GM21381 (cell line): ENCODE results near the gene INSYN1.
"Not testable (repeated sequence)": the region's sequence is repeated elsewhere in the genome, so short reads cannot be mapped to it uniquely, and the experiment has no call there.

Experiments
- ATAC-seq: cut with Tn5 transposase; IDR thresholded peaks from one replicate; pipeline ENCODE4 v1.9.1; 2021; ENCODE audit warnings: mild to moderate bottlenecking, moderate library complexity; ENCODE audit not compliant: unreplicated experiment

The INSYN1 gene

GRCh38 chr15:73750438-73750837 lies 2.7 kb downstream of the INSYN1 start:
- no peak for ATAC-seq

DNA sequence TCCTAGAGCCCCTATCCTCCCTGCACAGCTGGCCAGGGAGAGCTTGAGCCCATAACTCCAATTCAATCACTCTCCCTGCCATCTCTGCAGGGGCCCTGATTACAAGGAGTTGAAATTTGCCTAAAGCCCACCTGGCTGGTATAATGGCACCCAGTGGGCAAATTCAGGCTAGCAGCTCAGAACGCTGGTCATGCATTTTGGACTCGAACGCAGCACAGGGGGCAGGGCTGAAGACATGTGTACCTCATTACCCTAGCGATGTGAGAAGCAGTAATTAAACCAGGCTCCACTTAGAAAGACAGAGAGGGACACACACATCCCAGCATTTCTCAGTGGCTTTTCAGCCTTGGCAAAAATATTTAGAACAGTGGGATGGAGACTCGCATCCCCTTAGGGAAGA lies 3.2 kb downstream of the INSYN1 start:
- ATAC-seq: no peak

- ATAC-seq: no peak
Measured at GRCh38 chr15:73749533-73749932, 3.6 kb downstream of the INSYN1 start.

DNA sequence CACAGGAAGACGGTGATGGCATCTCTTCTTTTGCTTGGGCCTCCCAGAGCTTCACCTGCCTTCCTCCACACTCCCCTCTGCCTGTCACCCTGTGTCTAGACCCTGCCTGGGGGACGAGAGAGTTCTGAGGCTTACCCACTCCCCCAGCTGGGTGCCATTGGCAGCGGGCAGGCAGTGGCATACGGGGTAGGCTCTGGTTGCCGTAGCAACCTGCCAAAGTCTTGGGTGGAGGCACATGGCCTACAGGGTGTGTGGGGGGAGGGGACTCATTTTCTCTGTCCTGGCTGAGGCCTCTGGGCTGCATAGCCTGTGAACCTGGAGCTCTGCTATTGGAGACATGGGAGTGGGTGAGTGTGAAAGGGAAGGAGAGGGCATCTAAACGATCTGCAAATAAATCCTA lies 4.4 kb downstream of the INSYN1 start:
- no peak for ATAC-seq

DNA sequence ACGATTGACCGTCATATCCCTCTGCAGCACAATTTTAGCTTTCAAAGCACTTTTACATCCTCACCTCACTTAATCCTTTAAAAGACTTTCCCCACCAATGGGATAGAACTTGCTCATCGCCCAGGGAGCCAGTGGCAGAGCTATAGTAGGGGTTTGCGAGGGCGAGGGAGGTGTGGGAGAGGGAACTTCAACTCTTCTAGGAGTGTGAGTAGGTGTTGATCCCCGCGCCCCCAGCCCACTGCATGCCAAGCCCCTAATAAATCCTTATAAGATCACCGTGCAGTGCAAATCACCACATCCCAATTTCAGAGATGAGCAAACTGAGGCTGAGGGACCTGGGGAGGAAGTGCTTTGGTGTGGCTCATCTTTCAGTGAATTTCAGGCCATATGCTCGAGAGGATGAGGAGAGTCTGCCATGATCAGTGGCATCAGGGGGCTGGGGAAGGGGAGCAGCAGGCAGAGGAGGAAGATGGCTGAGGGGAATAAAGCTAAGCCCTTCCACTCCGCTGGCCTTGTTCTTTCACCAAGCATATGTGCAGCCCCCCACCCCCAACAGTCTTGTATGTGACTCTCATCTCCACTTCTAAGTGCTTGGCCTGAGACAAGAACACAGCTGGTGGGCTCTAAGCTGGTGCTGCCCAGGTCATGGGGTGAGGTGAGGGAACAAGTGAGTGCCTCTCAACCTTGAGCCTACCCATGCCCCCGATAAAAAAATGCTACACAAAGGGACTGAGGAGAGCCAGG lies 5.1 kb downstream of the INSYN1 start:
- no peak for ATAC-seq

- ATAC-seq: no peak
Measured at GRCh38 chr15:73746883-73747282, 6.3 kb downstream of the INSYN1 start.

DNA sequence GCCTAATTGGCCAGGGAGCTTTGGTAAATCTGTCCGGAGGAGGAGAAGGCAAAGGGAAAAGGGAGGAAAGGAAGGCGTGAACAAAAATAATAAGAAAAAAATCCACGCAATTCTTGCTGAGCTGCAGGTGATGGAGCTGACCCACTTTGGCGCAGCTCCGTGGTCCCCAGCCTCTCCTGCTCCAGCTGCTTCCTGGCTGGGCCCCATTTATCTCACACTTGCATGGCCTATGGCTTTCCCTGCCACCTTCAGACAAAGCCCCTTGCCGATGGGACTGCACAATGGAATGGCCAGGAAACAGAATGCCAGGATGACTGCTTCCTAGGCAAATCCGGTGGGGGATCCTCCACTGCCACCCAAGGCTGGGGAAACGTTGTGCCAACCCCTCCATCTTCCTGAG lies 6.9 kb downstream of the INSYN1 start:
- no peak for ATAC-seq

DNA sequence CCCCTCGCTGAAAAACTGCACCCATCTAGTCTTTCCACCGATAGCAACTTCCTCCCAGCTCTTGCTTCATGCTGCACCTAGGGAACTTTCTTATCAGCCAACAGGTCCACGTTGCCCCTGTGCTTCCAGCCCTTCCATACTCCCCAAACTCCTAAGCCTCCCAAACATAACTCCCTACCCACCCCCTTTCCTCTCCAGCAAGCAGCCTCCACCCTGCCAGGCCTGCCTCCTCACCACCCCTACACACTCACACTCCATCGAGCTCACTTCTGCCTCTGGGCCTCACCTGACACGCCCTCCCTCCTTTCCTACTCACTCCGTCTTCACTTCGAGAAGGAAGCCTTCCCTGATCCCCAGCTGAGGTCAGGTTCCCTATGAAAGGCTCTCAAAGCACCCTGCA lies 8.1 kb downstream of the INSYN1 start:
- ATAC-seq: no peak

- no peak for ATAC-seq
Measured at GRCh38 chr15:73744293-73744692, 8.9 kb downstream of the INSYN1 start.

DNA sequence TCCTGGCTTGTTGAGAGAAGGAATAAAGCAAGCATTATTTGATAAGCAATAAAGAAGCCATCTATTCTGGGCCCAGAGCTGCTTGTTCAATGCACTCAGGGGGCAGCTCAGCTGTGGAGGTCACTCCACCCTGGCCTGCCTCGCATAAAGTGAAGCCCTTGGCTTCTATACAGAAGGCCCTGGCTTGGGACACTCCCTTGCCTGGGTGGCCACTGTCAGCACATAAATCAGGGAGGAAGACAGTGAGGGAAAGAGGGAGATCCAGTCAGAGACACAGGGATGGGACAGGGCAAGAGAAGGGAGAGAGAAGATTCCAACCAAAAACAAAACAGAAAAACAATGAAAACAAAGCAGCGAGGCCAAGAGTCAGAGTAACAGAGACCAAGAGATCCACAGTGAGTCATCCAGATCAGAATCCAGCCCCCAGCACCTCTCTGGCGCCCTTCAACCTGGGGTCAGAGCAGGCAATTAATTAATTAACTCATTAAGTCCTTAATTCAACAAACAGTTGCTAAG lies 11.8 kb downstream of the INSYN1 start:
- ATAC-seq: no peak

GRCh38 chr15:73740152-73741048 lies 12.8 kb downstream of the INSYN1 start:
- ATAC-seq: no peak

- ATAC-seq: no peak
Measured at GRCh38 chr15:73737535-73737934, 15.6 kb downstream of the INSYN1 start.

DNA sequence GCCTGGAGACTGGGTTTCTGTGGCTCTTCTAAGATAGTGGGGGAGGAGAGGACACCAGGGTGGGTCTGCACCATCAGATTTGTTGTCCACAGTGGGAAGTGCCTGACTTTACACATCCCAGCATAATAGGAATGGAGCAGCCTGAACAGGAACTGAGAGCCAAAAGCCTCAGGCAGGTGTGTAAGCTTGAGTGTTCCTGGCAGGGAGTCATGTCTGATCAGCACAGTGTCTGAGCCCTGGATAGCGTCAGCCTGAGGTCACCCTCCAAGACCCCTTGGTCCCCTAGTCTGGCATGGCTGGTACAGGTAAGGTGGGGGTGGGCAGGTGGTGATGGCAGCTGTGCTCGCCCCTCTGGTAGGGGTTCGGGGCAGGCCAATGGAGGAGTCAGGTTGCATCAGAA lies 20.2 kb downstream of the INSYN1 start:
- no peak for ATAC-seq

DNA sequence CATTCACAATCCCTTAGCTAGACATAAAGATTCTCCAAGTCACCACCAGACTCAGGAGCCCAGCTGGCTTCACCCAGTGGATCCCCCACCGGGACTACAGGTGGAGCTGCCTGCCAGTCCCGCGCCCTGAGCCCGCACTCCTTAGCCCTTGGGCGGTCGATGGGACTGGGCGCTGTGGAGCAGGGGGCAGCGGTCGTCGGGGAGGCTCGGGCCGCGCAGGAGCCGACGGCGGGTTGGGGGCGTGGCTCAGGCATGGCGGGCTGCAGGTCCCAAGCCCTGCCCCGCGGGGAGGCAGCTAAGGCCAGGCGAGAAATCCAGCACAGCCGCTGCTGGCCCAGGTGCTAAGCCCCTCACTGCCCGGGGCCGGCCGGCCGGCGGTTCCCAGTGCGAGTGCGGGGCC lies 21.1 kb downstream of the INSYN1 start:
- ATAC-seq: not testable (repeated sequence)

DNA sequence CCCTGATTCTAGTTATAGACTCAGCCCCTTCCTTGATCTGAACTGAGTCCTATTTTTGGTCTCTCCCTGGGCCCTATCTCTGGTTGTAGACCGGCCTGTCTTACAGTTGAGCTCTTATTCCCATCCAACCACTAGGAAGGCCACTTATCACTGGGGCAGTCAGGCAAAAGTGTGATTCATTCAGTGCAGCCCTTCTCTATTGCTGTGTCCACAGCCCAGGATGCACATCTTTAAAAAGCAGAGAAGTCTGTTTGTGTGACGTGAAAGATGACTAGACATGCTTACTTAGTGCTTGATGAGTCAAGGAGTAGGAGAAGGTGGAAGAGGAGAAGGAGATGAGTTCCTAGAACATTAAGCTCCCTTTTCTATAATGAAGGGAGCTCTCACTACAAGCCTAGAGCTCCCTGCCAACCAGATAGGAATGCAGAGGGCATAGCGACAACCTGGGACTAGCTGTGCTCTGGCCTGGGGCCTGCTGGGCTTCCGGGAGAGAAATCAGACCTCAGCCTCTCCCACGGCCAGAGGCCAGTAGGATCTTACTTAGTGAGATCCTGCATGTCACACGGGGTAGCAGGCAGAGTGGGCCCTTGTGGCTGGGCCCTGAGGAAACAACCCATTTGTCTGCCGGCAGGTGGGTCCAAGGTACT lies 25.7 kb downstream of the INSYN1 start:
- no peak for ATAC-seq

DNA sequence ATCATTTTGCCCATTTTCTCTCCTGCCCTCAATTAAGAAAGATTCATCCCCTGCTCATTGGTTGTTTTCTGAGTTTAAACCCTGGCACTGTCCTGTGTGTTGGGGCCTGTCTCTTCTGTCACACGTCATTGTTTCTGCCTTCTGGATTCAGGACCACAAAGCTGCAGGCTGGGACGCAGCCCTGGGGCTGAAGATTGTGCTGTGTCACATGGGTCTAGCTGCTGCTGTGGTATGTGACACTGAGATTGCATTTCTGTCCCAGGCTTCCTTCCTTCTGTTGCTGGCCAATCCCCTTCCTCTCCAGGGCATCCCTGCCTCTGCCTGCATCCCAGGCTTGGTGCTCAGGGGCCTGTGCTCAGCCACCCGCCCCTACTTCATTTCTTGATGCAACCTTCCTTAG lies 28.9 kb downstream of the INSYN1 start:
- ATAC-seq: no peak

GRCh38 chr15:73723191-73723590 lies 30.0 kb downstream of the INSYN1 start:
- ATAC-seq: no peak

DNA sequence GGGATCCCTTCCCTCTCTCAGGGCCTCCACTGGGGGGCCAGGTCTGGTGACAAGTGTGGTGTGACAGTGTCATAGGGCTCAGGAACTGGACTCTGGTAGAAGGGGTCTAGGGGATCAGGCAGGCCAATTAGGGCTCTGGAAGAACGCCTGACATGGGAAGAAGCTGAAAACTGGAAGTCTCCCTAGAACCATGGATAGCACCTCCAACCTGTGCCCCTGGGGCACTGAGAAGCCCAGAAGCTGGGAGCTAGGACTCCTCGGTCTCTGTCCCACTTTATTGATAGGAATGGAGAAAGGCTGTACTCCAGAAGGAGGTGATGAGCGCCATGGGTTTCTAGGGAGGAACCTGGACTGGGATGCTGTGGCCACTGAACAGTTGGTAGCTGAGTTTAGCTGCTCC lies 30.7 kb downstream of the INSYN1 start:
- ATAC-seq: no peak

GRCh38 chr15:73718694-73719093 lies 34.5 kb downstream of the INSYN1 start:
- ATAC-seq: no peak

GRCh38 chr15:73717802-73718201 lies 35.3 kb downstream of the INSYN1 start:
- no peak for ATAC-seq

DNA sequence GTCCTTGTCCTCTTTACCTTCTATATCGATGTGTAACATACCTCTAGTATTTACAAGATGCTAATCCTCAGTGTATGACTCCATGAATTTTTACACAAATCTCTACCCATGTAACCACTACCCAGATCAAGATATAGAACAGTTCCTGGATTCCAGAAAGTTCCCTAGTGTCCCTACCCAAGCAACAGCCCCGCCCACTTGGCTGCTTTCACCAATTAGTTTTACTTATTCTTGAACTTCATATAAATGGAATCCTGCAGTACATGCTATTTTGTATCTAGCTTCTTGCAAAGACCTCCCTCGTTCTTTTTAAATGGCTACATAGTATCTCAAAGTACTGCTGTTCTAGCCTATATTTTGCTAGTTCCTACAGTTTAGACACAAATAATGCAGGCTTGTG lies 35.9 kb downstream of the INSYN1 start:
- no peak for ATAC-seq

DNA sequence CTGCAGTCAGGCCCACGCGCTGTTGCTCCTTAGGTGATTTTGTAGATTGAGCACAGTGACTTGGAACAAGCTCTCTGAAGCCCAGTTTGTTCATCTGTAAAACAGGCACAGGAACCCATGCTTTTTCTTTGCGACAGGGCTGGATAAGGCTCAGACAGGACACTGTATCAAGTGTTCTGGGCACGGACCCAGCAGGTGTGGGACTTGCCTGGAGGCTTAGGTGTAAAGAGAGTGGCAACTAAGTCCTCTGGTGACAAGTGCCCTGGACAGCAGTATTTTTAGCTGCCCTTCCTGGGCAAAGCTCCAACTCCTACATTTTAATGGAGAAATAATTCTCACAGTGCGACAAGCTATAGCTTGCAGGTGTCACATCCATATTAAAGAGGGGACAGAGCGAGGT lies 36.7 kb downstream of the INSYN1 start:
- ATAC-seq: no peak
